ENCODE measurements around the gene LIMK2. TPM values are rescaled to one million over a fixed set of nuclear protein-coding genes. Genes with fewer than 3 reads are reported as not detected.
"Not testable (repeated sequence)": the region's sequence is repeated elsewhere in the genome, so short reads cannot be mapped to it uniquely, and the experiment has no call there.

LIMK2 gene
- polyA plus RNA-seq, 1 donor (not counting 4 experiments of a cell fraction or from before 2014, with no cell fraction given) = 42.6 TPM

DNA sequence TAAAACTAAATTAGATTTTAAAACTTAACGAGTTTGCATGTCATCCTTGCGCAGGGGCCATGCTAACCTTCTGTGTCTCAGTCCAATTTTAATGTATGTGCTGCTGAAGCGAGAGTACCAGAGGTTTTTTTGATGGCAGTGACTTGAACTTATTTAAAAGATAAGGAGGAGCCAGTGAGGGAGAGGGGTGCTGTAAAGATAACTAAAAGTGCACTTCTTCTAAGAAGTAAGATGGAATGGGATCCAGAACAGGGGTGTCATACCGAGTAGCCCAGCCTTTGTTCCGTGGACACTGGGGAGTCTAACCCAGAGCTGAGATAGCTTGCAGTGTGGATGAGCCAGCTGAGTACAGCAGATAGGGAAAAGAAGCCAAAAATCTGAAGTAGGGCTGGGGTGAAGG, 10.6 kb downstream of the LIMK2 start:
- Histone ChIP-seq H2AFZ (ENCODE audit: control insufficient read depth, low read length) (no peak overlapping the region), H3K27ac (ENCODE audit: control insufficient read depth, insufficient read depth, low read length) (no peak overlapping the region), H3K9ac (ENCODE audit: control insufficient read depth, extremely low read depth, insufficient read depth, low read length) (no peak overlapping the region), H3K4me2 (ENCODE audit: control insufficient read depth, extremely low read depth, insufficient read depth, low read depth, low read length) (no peak overlapping the region), H3K79me2 (ENCODE audit: control insufficient read depth, insufficient read depth, low read length) (peaks cover 17% of the 10 kb centered on the region), H4K20me1 (ENCODE audit: control insufficient read depth, extremely low read depth, insufficient read depth, low read length) (peaks cover 4% of the 10 kb centered on the region), H3K9me3 (ENCODE audit: control insufficient read depth, low read depth, low read length) (no peaks in the 10 kb centered on the region), H3K4me3 (ENCODE audit: control insufficient read depth in 2 of 3, extremely low read depth in 1 of 3, insufficient read depth in 2 of 3, low read depth in 1 of 3, low read length in 3 of 3) (no peak overlapping the region), H3K4me1 (ENCODE audit: control insufficient read depth, extremely low read depth, insufficient read depth, low read length) (peaks cover 15% of the 10 kb centered on the region), H3K36me3 (ENCODE audit: control insufficient read depth in 2 of 2, extremely low read depth in 1 of 2, insufficient read depth in 2 of 2, low read length in 2 of 2) (no peaks in the 10 kb centered on the region), H3K27me3 (ENCODE audit: control insufficient read depth, extremely low read depth, insufficient read depth, low read length) (no peaks in the 10 kb centered on the region), H3K9me1 (ENCODE audit: control insufficient read depth, extremely low read depth, insufficient read depth, low read length) (no peaks in the 10 kb centered on the region)
- no peak for FAIRE-seq
- no peak for TF ChIP-seq EZH2 (IDR thresholded peaks at IDR 0.05; ENCODE audit: low read length)
- TF ChIP-seq CTCF (optimal IDR thresholded peaks at IDR 0.05 in 1 of 3, IDR thresholded peaks at IDR 0.05 in 1 of 3, conservative IDR thresholded peaks at IDR 0.05 in 1 of 3; ENCODE audit: extremely low read depth in 1 of 3, insufficient read depth in 2 of 3, low read length in 3 of 3) = no peak
- dilution Hi-C loops (cut with MboI; ENCODE audit: extremely low pct_ligation_motif_present, low sequenced_read_pairs) = no loop called here
- no peak for DNase-seq (ENCODE audit: low read depth, low spot score)

GRCh38 chr22:31223786-31224191, 11.7 kb downstream of the LIMK2 start:
- H3K9ac ChIP-seq (ENCODE audit: control insufficient read depth, extremely low read depth, insufficient read depth, low read length) = no peak overlapping the region
- H2AFZ ChIP-seq (ENCODE audit: control insufficient read depth, low read length) = no peak overlapping the region
- no peaks in the 10 kb centered on the region for H3K9me1 ChIP-seq (ENCODE audit: control insufficient read depth, extremely low read depth, insufficient read depth, low read length)
- FAIRE-seq = no peak
- no peak overlapping the region for H3K4me2 ChIP-seq (ENCODE audit: control insufficient read depth, extremely low read depth, insufficient read depth, low read depth, low read length)
- dilution Hi-C loops (cut with MboI; ENCODE audit: extremely low pct_ligation_motif_present, low sequenced_read_pairs) = no loop called here
- peaks cover 17% of the 10 kb centered on the region for H3K79me2 ChIP-seq (ENCODE audit: control insufficient read depth, insufficient read depth, low read length)
- peaks cover 5% of the 10 kb centered on the region for H3K4me1 ChIP-seq (ENCODE audit: control insufficient read depth, extremely low read depth, insufficient read depth, low read length)
- H3K36me3 ChIP-seq (ENCODE audit: control insufficient read depth in 2 of 2, extremely low read depth in 1 of 2, insufficient read depth in 2 of 2, low read length in 2 of 2) = peaks cover 0 to 1% of the 10 kb centered on the region in 2 experiments
- no peak overlapping the region for H3K27ac ChIP-seq (ENCODE audit: control insufficient read depth, insufficient read depth, low read length)
- TF ChIP-seq EZH2 (IDR thresholded peaks at IDR 0.05; ENCODE audit: low read length) (no peak), CTCF (optimal IDR thresholded peaks at IDR 0.05 in 1 of 3, IDR thresholded peaks at IDR 0.05 in 1 of 3, conservative IDR thresholded peaks at IDR 0.05 in 1 of 3; ENCODE audit: extremely low read depth in 1 of 3, insufficient read depth in 2 of 3, low read length in 3 of 3) (no peak)
- no peaks in the 10 kb centered on the region for H3K9me3 ChIP-seq (ENCODE audit: control insufficient read depth, low read depth, low read length)
- H3K4me3 ChIP-seq (ENCODE audit: control insufficient read depth in 2 of 3, extremely low read depth in 1 of 3, insufficient read depth in 2 of 3, low read depth in 1 of 3, low read length in 3 of 3) = no peak overlapping the region
- DNase-seq (ENCODE audit: low read depth, low spot score) = no peak
- H3K27me3 ChIP-seq (ENCODE audit: control insufficient read depth, extremely low read depth, insufficient read depth, low read length) = no peaks in the 10 kb centered on the region
- H4K20me1 ChIP-seq (ENCODE audit: control insufficient read depth, extremely low read depth, insufficient read depth, low read length) = peaks cover 4% of the 10 kb centered on the region

DNA sequence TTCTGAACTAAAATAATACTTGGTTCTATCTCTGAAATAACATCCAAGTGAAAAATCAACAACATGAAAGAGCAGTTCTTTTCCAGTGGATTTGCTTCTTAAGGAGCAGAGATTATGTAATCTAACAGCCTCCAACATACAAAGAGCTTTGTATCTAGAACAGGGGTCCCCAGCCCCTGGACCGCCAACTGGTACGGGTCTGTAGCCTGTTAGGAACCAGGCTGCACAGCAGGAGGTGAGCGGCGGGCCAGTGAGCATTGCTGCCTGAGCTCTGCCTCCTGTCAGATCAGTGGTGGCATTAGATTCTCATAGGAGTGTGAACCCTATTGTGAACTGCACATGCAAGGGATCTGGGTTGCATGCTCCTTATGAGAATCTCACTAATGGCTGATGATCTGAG, 12.6 kb downstream of the LIMK2 start:
- DNase-seq (ENCODE audit: low read depth, low spot score); H3K27me3 ChIP-seq (ENCODE audit: control insufficient read depth, extremely low read depth, insufficient read depth, low read length); H2AFZ ChIP-seq (ENCODE audit: control insufficient read depth, low read length); H4K20me1 ChIP-seq (ENCODE audit: control insufficient read depth, extremely low read depth, insufficient read depth, low read length); FAIRE-seq; H3K9ac ChIP-seq (ENCODE audit: control insufficient read depth, extremely low read depth, insufficient read depth, low read length); H3K9me3 ChIP-seq (ENCODE audit: control insufficient read depth, low read depth, low read length); H3K4me3 ChIP-seq (ENCODE audit: control insufficient read depth in 2 of 3, extremely low read depth in 1 of 3, insufficient read depth in 2 of 3, low read depth in 1 of 3, low read length in 3 of 3); H3K27ac ChIP-seq (ENCODE audit: control insufficient read depth, insufficient read depth, low read length); H3K4me2 ChIP-seq (ENCODE audit: control insufficient read depth, extremely low read depth, insufficient read depth, low read depth, low read length); H3K36me3 ChIP-seq (ENCODE audit: control insufficient read depth in 2 of 2, extremely low read depth in 1 of 2, insufficient read depth in 2 of 2, low read length in 2 of 2); H3K4me1 ChIP-seq (ENCODE audit: control insufficient read depth, extremely low read depth, insufficient read depth, low read length); H3K9me1 ChIP-seq (ENCODE audit: control insufficient read depth, extremely low read depth, insufficient read depth, low read length); dilution Hi-C loops (cut with MboI; ENCODE audit: extremely low pct_ligation_motif_present, low sequenced_read_pairs): not testable (repeated sequence)
- H3K79me2 ChIP-seq (ENCODE audit: control insufficient read depth, insufficient read depth, low read length) = peaks cover 15% of the 10 kb centered on the region
